ENCODE results near the gene HYKK. TPM values are rescaled to one million over a fixed set of nuclear protein-coding genes. Genes with fewer than 3 reads are reported as not detected.

The HYKK gene
- total RNA-seq, 1 donor from 2014 or later, result 1.2 TPM

GRCh38 chr15:78571382-78571781, 64.0 kb downstream of the HYKK start:
- no peaks in the 10 kb centered on the region for H3K36me3 Mint-ChIP-seq (ENCODE audit: low read depth)
- intact Hi-C loops (cut with micrococcal nuclease), result no loop called here
- H3K4me1 Mint-ChIP-seq (ENCODE audit: low read depth), result peaks cover 9% of the 10 kb centered on the region
- no peaks in the 10 kb centered on the region for H3K9me3 Mint-ChIP-seq
- no peak overlapping the region for H3K4me3 Mint-ChIP-seq
- peaks cover 15% of the 10 kb centered on the region for H3K27me3 Mint-ChIP-seq (ENCODE audit: insufficient read depth)
- no peak for DNase-seq (ENCODE audit: low spot score)
- no peak overlapping the region for H3K27ac Mint-ChIP-seq

GRCh38 chr15:78573416-78573815, 66.0 kb downstream of the HYKK start:
- no peak for DNase-seq (ENCODE audit: low spot score)
- H3K36me3 Mint-ChIP-seq (ENCODE audit: low read depth), result no peaks in the 10 kb centered on the region
- peaks cover 6% of the 10 kb centered on the region for H3K27me3 Mint-ChIP-seq (ENCODE audit: insufficient read depth)
- H3K27ac Mint-ChIP-seq, result no peak overlapping the region
- H3K4me3 Mint-ChIP-seq, result no peak overlapping the region
- no peaks in the 10 kb centered on the region for H3K4me1 Mint-ChIP-seq (ENCODE audit: low read depth)
- intact Hi-C loops (cut with micrococcal nuclease), result no loop called here
- no peaks in the 10 kb centered on the region for H3K9me3 Mint-ChIP-seq

GRCh38 chr15:78574944-78575343, 67.6 kb downstream of the HYKK start:
- DNase-seq (ENCODE audit: low spot score), result no peak
- H3K27ac Mint-ChIP-seq, result no peak overlapping the region
- no peaks in the 10 kb centered on the region for H3K9me3 Mint-ChIP-seq
- peaks cover 6% of the 10 kb centered on the region for H3K27me3 Mint-ChIP-seq (ENCODE audit: insufficient read depth)
- intact Hi-C loops (cut with micrococcal nuclease), result no loop called here
- no peaks in the 10 kb centered on the region for H3K36me3 Mint-ChIP-seq (ENCODE audit: low read depth)
- no peak overlapping the region for H3K4me3 Mint-ChIP-seq
- H3K4me1 Mint-ChIP-seq (ENCODE audit: low read depth), result no peaks in the 10 kb centered on the region

Other genes starting within 250 kb of the HYKK start
- gene DNAJA4, start 243.0 kb upstream of the HYKK start, total RNA-seq, result 68.4 and 70.8 TPM in 2 replicates
- 54.3 and 57.3 TPM in 2 replicates for gene SKIC8, start 208.0 kb upstream of the HYKK start, total RNA-seq
- not detected in 2 replicates for gene CRABP1, start 167.2 kb upstream of the HYKK start, total RNA-seq
- 98.0 and 103 TPM in 2 replicates for gene IREB2, start 69.4 kb upstream of the HYKK start, total RNA-seq
- gene PSMA4, start 32.9 kb downstream of the HYKK start, total RNA-seq, result 317 and 318 TPM in 2 replicates
- 6.4 and 10.3 TPM in 2 replicates for gene CHRNA5, start 57.9 kb downstream of the HYKK start, total RNA-seq
- not detected in 2 replicates for gene CHRNA3, start 113.4 kb downstream of the HYKK start, total RNA-seq
- not detected in 2 replicates for gene CHRNB4, start 133.6 kb downstream of the HYKK start, total RNA-seq

Measured in activated T-helper 1 cell treated with anti-CD3 and anti-CD28 coated beads, Interleukin-12 subunit alpha, Interleukin-12 subunit beta, Interleukin-2, Interleukin-4 antibody, amounts not matched to agents 30 ng/mL and 10 ng/mL and 1 ng/mL, durations not matched to agents 14 hours and 24 hours and 36 hours (primary cell).